Vagina (tissue), 2 donors: ENCODE data around the gene ELP1. TPM values are rescaled to one million over a fixed set of nuclear protein-coding genes. Genes with fewer than 3 reads are reported as not detected.

Source experiments
- DNase-seq, 2 donors: peaks; one replicate each; pipeline ENCODE4 v3.0.0-alpha.2; 2017; ENCODE audit errors: extremely low spot score in 2 of 2
- H3K27ac ChIP-seq: fragments of 200-600 bp; sonication (generic); one replicate; pipeline ENCODE4 v1.5.1; 2019
- H3K27me3 ChIP-seq: fragments of 200-600 bp; sonication (generic); one replicate; pipeline ENCODE4 v1.5.1; 2019
- H3K36me3 ChIP-seq, 2 donors: fragments of 200-600 bp; sonication (generic); one replicate each; pipeline ENCODE4 v1.5.1; 2017 to 2019
- H3K4me1 ChIP-seq: fragments of 200-600 bp; sonication (generic); one replicate; pipeline ENCODE4 v1.5.1; 2019
- H3K4me3 ChIP-seq, 2 donors: fragments of 200-600 bp; sonication (generic); 1 replicate in 1 of 2; 2 replicates in 1 of 2; pipeline ENCODE4 v1.5.1; 2016 to 2019
- H3K9me3 ChIP-seq: fragments of 200-600 bp; sonication (generic); one replicate; pipeline ENCODE4 v1.5.1; 2019
- CTCF ChIP-seq, 3 experiments: fragments of 450-650 bp in 2 of 3; fragments of 200-600 bp in 1 of 3; sonication (generic) in 1 of 3; IDR thresholded peaks; one replicate each; pipeline ENCODE4 v1.5.1; 2017 to 2019; ENCODE audit warnings: antibody characterized with exemption in 3 of 3, mild to moderate bottlenecking in 2 of 3, moderate library complexity in 2 of 3
- POLR2A ChIP-seq, 2 donors: fragments of 450-650 bp; IDR thresholded peaks; one replicate each; pipeline ENCODE4 v1.6.1; 2017; ENCODE audit warnings: antibody characterized with exemption in 2 of 2, mild to moderate bottlenecking in 2 of 2, moderate library complexity in 2 of 2
- POLR2AphosphoS5 ChIP-seq, 2 donors: sonication (generic); formaldehyde crosslinking; IDR thresholded peaks; one replicate each; pipeline ENCODE4 v1.9.0; 2017; ENCODE audit warnings: antibody characterized with exemption in 2 of 2, mild to moderate bottlenecking in 2 of 2, low read depth in 1 of 2; ENCODE audit not compliant: insufficient read depth in 1 of 2
- intact Hi-C: fragments of 100-400 bp; cut with DNase I; formaldehyde crosslinking; loops from one replicate; pipeline ENCODE4 v1.15.1; 2023
- total RNA-seq: library from RNA; depleted of rRNA; stranded (reverse); fragments of >200 nt; gene quantifications from one replicate; pipeline ENCODE4 v1.2.3, GENCODE V29; 2016

ELP1 gene
- total RNA-seq, 1 donor from 2014 or later, result 16.9 TPM

GRCh38 chr9:108855888-108856287, 78.0 kb downstream of the ELP1 start, which contains the start of gene ACTL7B:
Gene ACTL7B, minus strand, starts transcription at chr9:108855986. Its CDS starts 56 bp downstream, at chr9:108855930.
- Histone ChIP-seq H3K9me3 (no peaks in the 10 kb centered on the region), H3K27me3 (no peaks in the 10 kb centered on the region), H3K36me3 (no peaks in the 10 kb centered on the region), H3K4me1 (no peaks in the 10 kb centered on the region), H3K4me3 (no peak within 1 kb of the TSS), H3K27ac (no peak within 1 kb of the TSS)
- no peak for TF ChIP-seq CTCF (IDR thresholded peaks at IDR 0.05)
- no peak for TF ChIP-seq POLR2AphosphoS5 (IDR thresholded peaks at IDR 0.05; ENCODE audit: insufficient read depth in 1 of 2, low read depth in 1 of 2)
- no peak for TF ChIP-seq POLR2A (IDR thresholded peaks at IDR 0.05)
- no peak for DNase-seq
- intact Hi-C loops, result no loop called here

GRCh38 chr9:108855529-108855886, 78.4 kb downstream of the ELP1 start:
- Histone ChIP-seq H3K4me1 (no peaks in the 10 kb centered on the region), H3K9me3 (no peaks in the 10 kb centered on the region), H3K27me3 (no peaks in the 10 kb centered on the region), H3K27ac (no peak overlapping the region), H3K36me3 (no peaks in the 10 kb centered on the region), H3K4me3 (no peak overlapping the region)
- intact Hi-C loops, result no loop called here
- no peak for TF ChIP-seq POLR2AphosphoS5 (IDR thresholded peaks at IDR 0.05; ENCODE audit: insufficient read depth in 1 of 2, low read depth in 1 of 2)
- no peak for TF ChIP-seq POLR2A (IDR thresholded peaks at IDR 0.05)
- no peak for TF ChIP-seq CTCF (IDR thresholded peaks at IDR 0.05)
- DNase-seq, result no peak

GRCh38 chr9:108854641-108855528, 79.0 kb downstream of the ELP1 start:
- Histone ChIP-seq H3K9me3 (no peaks in the 10 kb centered on the region), H3K4me1 (no peaks in the 10 kb centered on the region), H3K36me3 (no peaks in the 10 kb centered on the region), H3K27me3 (no peaks in the 10 kb centered on the region), H3K27ac (no peak overlapping the region), H3K4me3 (no peak overlapping the region)
- no peak for TF ChIP-seq CTCF (IDR thresholded peaks at IDR 0.05)
- no peak for TF ChIP-seq POLR2AphosphoS5 (IDR thresholded peaks at IDR 0.05; ENCODE audit: insufficient read depth in 1 of 2, low read depth in 1 of 2)
- no peak for TF ChIP-seq POLR2A (IDR thresholded peaks at IDR 0.05)
- intact Hi-C loops, result no loop called here
- DNase-seq, result no peak

- H3K4me1 ChIP-seq, result no peaks in the 10 kb centered on the region
- no peak overlapping the region for H3K4me3 ChIP-seq
- H3K36me3 ChIP-seq, result no peaks in the 10 kb centered on the region
- H3K27ac ChIP-seq, result no peak overlapping the region
- intact Hi-C loops, result no loop called here
- no peaks in the 10 kb centered on the region for H3K9me3 ChIP-seq
- H3K27me3 ChIP-seq, result no peaks in the 10 kb centered on the region
- TF ChIP-seq CTCF (IDR thresholded peaks at IDR 0.05) (no peak), POLR2AphosphoS5 (IDR thresholded peaks at IDR 0.05; ENCODE audit: insufficient read depth in 1 of 2, low read depth in 1 of 2) (no peak), POLR2A (IDR thresholded peaks at IDR 0.05) (no peak)
- no peak for DNase-seq
Observed at GRCh38 chr9:108854094-108854493, 79.8 kb downstream of the ELP1 start.

GRCh38 chr9:108852079-108852478, 81.8 kb downstream of the ELP1 start:
- Histone ChIP-seq H3K9me3 (no peaks in the 10 kb centered on the region), H3K27me3 (no peaks in the 10 kb centered on the region), H3K4me1 (no peaks in the 10 kb centered on the region), H3K27ac (no peak overlapping the region), H3K4me3 (no peak overlapping the region), H3K36me3 (no peaks in the 10 kb centered on the region)
- intact Hi-C loops, result no loop called here
- TF ChIP-seq POLR2A (IDR thresholded peaks at IDR 0.05) (no peak), CTCF (IDR thresholded peaks at IDR 0.05) (no peak), POLR2AphosphoS5 (IDR thresholded peaks at IDR 0.05; ENCODE audit: insufficient read depth in 1 of 2, low read depth in 1 of 2) (no peak)
- peak in 1 of 2 donors; percentile 28 for DNase-seq
